ENCODE measurements around the gene USP16. TPM values are rescaled to one million over a fixed set of nuclear protein-coding genes. Genes with fewer than 3 reads are reported as not detected.
"Not testable (repeated sequence)": the region's sequence is repeated elsewhere in the genome, so short reads cannot be mapped to it uniquely, and the experiment has no call there.

The USP16 gene
- total RNA-seq, 5 donors from 2014 or later (not counting 1 experiment from before 2014, with no cell fraction given) = 41.8 to 68.7 (median 45.4) TPM

- no peaks in the 10 kb centered on the region for H3K27me3 ChIP-seq (replicated peaks in 1 of 2; ENCODE audit: control insufficient read depth in 2 of 2, extremely low read depth in 1 of 2, insufficient read depth in 2 of 2, low read length in 1 of 2)
- H3K9me3 Mint-ChIP-seq = no peaks in the 10 kb centered on the region
- H3K4me3 ChIP-seq (ENCODE audit: control insufficient read depth in 1 of 2, extremely low read depth in 1 of 2, low read length in 1 of 2) = no peak overlapping the region
- no peaks in the 10 kb centered on the region for H3K36me3 ChIP-seq (ENCODE audit: control insufficient read depth in 2 of 2, extremely low read depth in 1 of 2, insufficient read depth in 1 of 2, low read length in 1 of 2)
- WGBS (ENCODE audit: insufficient coverage) = 100% methylated on average over 1 of the region's 3 CpGs
- peaks cover 6 to 14% (median 12%) of the 10 kb centered on the region in 3 donors for H3K4me1 Mint-ChIP-seq
- no peak overlapping the region for H3K27ac ChIP-seq (ENCODE audit: low read length)
- H3K27me3 Mint-ChIP-seq = no peaks in the 10 kb centered on the region
- DNase-seq (no peak), ATAC-seq (replicated peaks in 1 of 4) (no peak)
- ChIA-PET CTCF (no interaction called here), POLR2A (interaction anchor here in 1 of 2 donors (0.6 to 0.7 kb wide), 2 partner anchors 12 kb away, joined by 3 read pairs; partner anchors contain the start of gene RWDD2B)
- no peak overlapping the region for H3K27ac Mint-ChIP-seq
- H3K36me3 Mint-ChIP-seq = no peaks in the 10 kb centered on the region
- peaks cover 6 to 12% of the 10 kb centered on the region in 2 experiments for H3K4me1 ChIP-seq (ENCODE audit: control insufficient read depth in 1 of 2, extremely low read depth in 1 of 2, insufficient read depth in 2 of 2, low read length in 2 of 2)
- no peaks in the 10 kb centered on the region for H3K9me3 ChIP-seq
- no peak overlapping the region for H3K4me3 Mint-ChIP-seq
Measured at GRCh38 chr21:29007135-29007534, 17.3 kb upstream of the USP16 start.

DNA sequence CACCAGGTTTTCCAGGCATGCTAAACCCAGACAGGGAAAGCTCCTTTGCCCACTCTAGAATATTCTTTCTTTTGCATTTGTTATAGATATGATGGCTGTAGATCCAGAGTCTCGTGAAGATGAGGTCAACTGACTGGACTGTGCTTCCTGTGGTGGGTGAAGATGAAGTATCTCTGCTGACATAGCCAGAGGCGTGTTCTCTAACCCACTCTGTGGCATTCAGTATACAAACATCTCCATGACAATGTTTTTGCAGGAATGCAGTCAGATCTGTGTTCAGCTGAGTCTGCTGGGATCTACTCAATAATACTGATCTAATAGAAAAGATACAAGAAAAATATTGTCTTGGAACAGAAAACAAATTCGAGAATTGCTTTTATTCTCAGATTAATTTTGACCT, 16.7 kb upstream of the USP16 start:
- Histone ChIP-seq H3K36me3 (ENCODE audit: control insufficient read depth in 2 of 2, extremely low read depth in 1 of 2, insufficient read depth in 1 of 2, low read length in 1 of 2) (no peaks in the 10 kb centered on the region), H3K27me3 (replicated peaks in 1 of 2; ENCODE audit: control insufficient read depth in 2 of 2, extremely low read depth in 1 of 2, insufficient read depth in 2 of 2, low read length in 1 of 2) (no peaks in the 10 kb centered on the region), H3K4me1 (ENCODE audit: control insufficient read depth in 1 of 2, extremely low read depth in 1 of 2, insufficient read depth in 2 of 2, low read length in 2 of 2) (peaks cover 3 to 8% of the 10 kb centered on the region in 2 experiments), H3K4me3 (ENCODE audit: control insufficient read depth in 1 of 2, extremely low read depth in 1 of 2, low read length in 1 of 2) (no peak overlapping the region), H3K9me3 (no peaks in the 10 kb centered on the region), H3K27ac (ENCODE audit: low read length) (no peak overlapping the region)
- peaks cover 1 to 9% (median 6%) of the 10 kb centered on the region in 3 donors for H3K4me1 Mint-ChIP-seq
- no peaks in the 10 kb centered on the region for H3K27me3 Mint-ChIP-seq
- ATAC-seq (replicated peaks in 1 of 4) = no peak
- POLR2A ChIA-PET = interaction anchor here in 1 of 2 donors (0.6 kb wide), 1 partner anchor 11 kb away, joined by 3 read pairs; the partner anchor contains the start of gene RWDD2B
- H3K4me3 Mint-ChIP-seq = no peak overlapping the region
- H3K36me3 Mint-ChIP-seq = no peaks in the 10 kb centered on the region
- no peaks in the 10 kb centered on the region for H3K9me3 Mint-ChIP-seq
- no peak for DNase-seq
- peak overlapping the region in 1 of 2 donors; percentile 6 for H3K27ac Mint-ChIP-seq
- no CpG with 5 or more reads among the region's 3 CpGs for WGBS (ENCODE audit: insufficient coverage)
- CTCF ChIA-PET = interaction anchor here in 1 of 2 donors (0.6 kb wide), 1 partner anchor 17 kb away, joined by 6 read pairs; no protein-coding TSS in a partner anchor

GRCh38 chr21:29008367-29008766, 16.1 kb upstream of the USP16 start:
- DNase-seq = no peak
- H3K36me3 ChIP-seq (ENCODE audit: control insufficient read depth in 2 of 2, extremely low read depth in 1 of 2, insufficient read depth in 1 of 2, low read length in 1 of 2) = no peaks in the 10 kb centered on the region
- Mint-ChIP-seq H3K36me3 (no peaks in the 10 kb centered on the region), H3K9me3 (no peaks in the 10 kb centered on the region), H3K27ac (peak overlapping the region in 1 of 2 donors; percentile 6), H3K4me1 (peaks cover 0 to 8% (median 2%) of the 10 kb centered on the region in 3 donors), H3K4me3 (no peak overlapping the region), H3K27me3 (no peaks in the 10 kb centered on the region)
- peaks cover 2% of the 10 kb centered on the region in 2 experiments for H3K4me1 ChIP-seq (ENCODE audit: control insufficient read depth in 1 of 2, extremely low read depth in 1 of 2, insufficient read depth in 2 of 2, low read length in 2 of 2)
- H3K27ac ChIP-seq (ENCODE audit: low read length) = no peak overlapping the region
- no peaks in the 10 kb centered on the region for H3K9me3 ChIP-seq
- ChIA-PET POLR2A (no interaction called here), CTCF (interaction anchor here in 1 of 2 donors (0.6 kb wide), 1 partner anchor 17 kb away, joined by 6 read pairs; no protein-coding TSS in a partner anchor)
- H3K27me3 ChIP-seq (replicated peaks in 1 of 2; ENCODE audit: control insufficient read depth in 2 of 2, extremely low read depth in 1 of 2, insufficient read depth in 2 of 2, low read length in 1 of 2) = no peaks in the 10 kb centered on the region
- WGBS (ENCODE audit: insufficient coverage) = no CpG with 5 or more reads among the region's 3 CpGs
- H3K4me3 ChIP-seq (ENCODE audit: control insufficient read depth in 1 of 2, extremely low read depth in 1 of 2, low read length in 1 of 2) = no peak overlapping the region
- ATAC-seq (replicated peaks in 1 of 4) = no peak

DNA sequence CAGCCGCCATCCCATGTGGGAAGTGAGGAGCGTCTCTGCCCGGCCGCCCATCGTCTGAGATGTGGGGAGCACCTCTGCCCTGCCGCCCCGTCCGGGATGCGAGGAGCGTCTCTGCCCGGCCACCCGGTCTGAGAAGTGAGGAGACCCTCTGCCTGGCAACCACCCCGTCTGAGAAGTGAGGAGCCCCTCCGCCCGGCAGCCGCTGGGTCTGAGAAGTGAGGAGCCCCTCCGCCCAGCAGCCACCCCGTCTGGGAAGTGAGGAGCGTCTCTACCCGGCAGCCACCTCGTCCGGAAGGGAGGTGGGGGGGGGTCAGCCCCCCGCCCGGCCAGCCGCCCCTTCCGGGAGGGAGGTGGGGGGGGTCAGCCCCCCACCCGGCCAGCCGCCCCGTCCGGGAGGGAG, 13.2 kb upstream of the USP16 start:
- H3K27ac ChIP-seq (ENCODE audit: low read length); H3K27ac Mint-ChIP-seq; H3K4me1 Mint-ChIP-seq; ATAC-seq (replicated peaks in 1 of 4); H3K27me3 ChIP-seq (replicated peaks in 1 of 2; ENCODE audit: control insufficient read depth in 2 of 2, extremely low read depth in 1 of 2, insufficient read depth in 2 of 2, low read length in 1 of 2); H3K36me3 ChIP-seq (ENCODE audit: control insufficient read depth in 2 of 2, extremely low read depth in 1 of 2, insufficient read depth in 1 of 2, low read length in 1 of 2); H3K4me3 Mint-ChIP-seq; H3K9me3 Mint-ChIP-seq; H3K9me3 ChIP-seq; H3K4me1 ChIP-seq (ENCODE audit: control insufficient read depth in 1 of 2, extremely low read depth in 1 of 2, insufficient read depth in 2 of 2, low read length in 2 of 2); CTCF ChIA-PET; POLR2A ChIA-PET; H3K27me3 Mint-ChIP-seq; H3K4me3 ChIP-seq (ENCODE audit: control insufficient read depth in 1 of 2, extremely low read depth in 1 of 2, low read length in 1 of 2); H3K36me3 Mint-ChIP-seq; DNase-seq: not testable (repeated sequence)
- WGBS (ENCODE audit: insufficient coverage) = 67% methylated on average over 6 of the region's 30 CpGs

- Mint-ChIP-seq H3K27ac (peak overlapping the region; percentile 5 to 85), H3K4me1 (peaks cover 28 to 36% (median 34%) of the 10 kb centered on the region in 3 donors), H3K36me3 (no peaks in the 10 kb centered on the region), H3K9me3 (no peaks in the 10 kb centered on the region), H3K4me3 (peak overlapping the region; percentile 87 to 89 (median 88)), H3K27me3 (no peaks in the 10 kb centered on the region)
- DNase-seq (peak in 1 of 35 experiments; percentile 17), ATAC-seq (replicated peaks in 1 of 4) (no peak)
- Histone ChIP-seq H3K27ac (ENCODE audit: low read length) (no peak overlapping the region), H3K27me3 (replicated peaks in 1 of 2; ENCODE audit: control insufficient read depth in 2 of 2, extremely low read depth in 1 of 2, insufficient read depth in 2 of 2, low read length in 1 of 2) (no peaks in the 10 kb centered on the region), H3K4me3 (ENCODE audit: control insufficient read depth in 1 of 2, extremely low read depth in 1 of 2, low read length in 1 of 2) (peak overlapping the region in 1 of 2 donors; percentile 87), H3K36me3 (ENCODE audit: control insufficient read depth in 2 of 2, extremely low read depth in 1 of 2, insufficient read depth in 1 of 2, low read length in 1 of 2) (no peaks in the 10 kb centered on the region), H3K4me1 (ENCODE audit: control insufficient read depth in 1 of 2, extremely low read depth in 1 of 2, insufficient read depth in 2 of 2, low read length in 2 of 2) (peaks cover 14 to 29% of the 10 kb centered on the region in 2 experiments), H3K9me3 (no peaks in the 10 kb centered on the region)
- ChIA-PET CTCF (interaction anchor here in 1 of 2 donors (0.9 kb wide), 1 partner anchor 15 kb away, joined by 3 read pairs; no protein-coding TSS in a partner anchor), POLR2A (interaction anchor here (0.5 to 3.0 kb wide), 9 partner anchors 12 to 181 kb away, joined by 3 to 39 read pairs (median 6); partner anchors contain the start of gene LTN1 (in 1 of the 2))
- 62% methylated on average over 6 of the region's 6 CpGs for WGBS (ENCODE audit: insufficient coverage)
Measured at GRCh38 chr21:29017639-29018237, 6.7 kb upstream of the USP16 start.

- H3K4me3 ChIP-seq (ENCODE audit: control insufficient read depth in 1 of 2, extremely low read depth in 1 of 2, low read length in 1 of 2) = peak overlapping the region; percentile 87
- DNase-seq = no peak
- H3K27me3 Mint-ChIP-seq = no peaks in the 10 kb centered on the region
- no peaks in the 10 kb centered on the region for H3K36me3 Mint-ChIP-seq
- ChIA-PET POLR2A (interaction anchor here (0.5 to 3.0 kb wide), 11 partner anchors 11 to 54 kb away, joined by 3 to 39 read pairs (median 4); partner anchors contain the start of gene LTN1 (in 1 of the 2)), CTCF (interaction anchor here in 1 of 2 donors (0.6 to 1.5 kb wide), 3 partner anchors 16 to 48 kb away, joined by 3 to 11 read pairs (median 3); no protein-coding TSS in a partner anchor)
- peak overlapping the region; percentile 87 to 89 (median 88) for H3K4me3 Mint-ChIP-seq
- peak overlapping the region; percentile 5 to 95 for H3K27ac Mint-ChIP-seq
- H3K36me3 ChIP-seq (ENCODE audit: control insufficient read depth in 2 of 2, extremely low read depth in 1 of 2, insufficient read depth in 1 of 2, low read length in 1 of 2) = no peaks in the 10 kb centered on the region
- H3K27me3 ChIP-seq (replicated peaks in 1 of 2; ENCODE audit: control insufficient read depth in 2 of 2, extremely low read depth in 1 of 2, insufficient read depth in 2 of 2, low read length in 1 of 2) = no peaks in the 10 kb centered on the region
- WGBS (ENCODE audit: insufficient coverage) = 21% methylated on average over 5 of the region's 12 CpGs
- peaks cover 28 to 41% (median 39%) of the 10 kb centered on the region in 3 donors for H3K4me1 Mint-ChIP-seq
- peak overlapping the region; percentile 76 for H3K27ac ChIP-seq (ENCODE audit: low read length)
- H3K9me3 Mint-ChIP-seq = no peaks in the 10 kb centered on the region
- H3K9me3 ChIP-seq = no peaks in the 10 kb centered on the region
- peak in 2 of 4 experiments; percentile 10 to 13 for ATAC-seq (replicated peaks in 1 of 4)
- H3K4me1 ChIP-seq (ENCODE audit: control insufficient read depth in 1 of 2, extremely low read depth in 1 of 2, insufficient read depth in 2 of 2, low read length in 2 of 2) = peaks cover 14 to 37% of the 10 kb centered on the region in 2 experiments
Measured at GRCh38 chr21:29018540-29018939, 5.9 kb upstream of the USP16 start.

All from T-cell (primary cell).